ENCODE measurements around the gene DOK4.

DNA sequence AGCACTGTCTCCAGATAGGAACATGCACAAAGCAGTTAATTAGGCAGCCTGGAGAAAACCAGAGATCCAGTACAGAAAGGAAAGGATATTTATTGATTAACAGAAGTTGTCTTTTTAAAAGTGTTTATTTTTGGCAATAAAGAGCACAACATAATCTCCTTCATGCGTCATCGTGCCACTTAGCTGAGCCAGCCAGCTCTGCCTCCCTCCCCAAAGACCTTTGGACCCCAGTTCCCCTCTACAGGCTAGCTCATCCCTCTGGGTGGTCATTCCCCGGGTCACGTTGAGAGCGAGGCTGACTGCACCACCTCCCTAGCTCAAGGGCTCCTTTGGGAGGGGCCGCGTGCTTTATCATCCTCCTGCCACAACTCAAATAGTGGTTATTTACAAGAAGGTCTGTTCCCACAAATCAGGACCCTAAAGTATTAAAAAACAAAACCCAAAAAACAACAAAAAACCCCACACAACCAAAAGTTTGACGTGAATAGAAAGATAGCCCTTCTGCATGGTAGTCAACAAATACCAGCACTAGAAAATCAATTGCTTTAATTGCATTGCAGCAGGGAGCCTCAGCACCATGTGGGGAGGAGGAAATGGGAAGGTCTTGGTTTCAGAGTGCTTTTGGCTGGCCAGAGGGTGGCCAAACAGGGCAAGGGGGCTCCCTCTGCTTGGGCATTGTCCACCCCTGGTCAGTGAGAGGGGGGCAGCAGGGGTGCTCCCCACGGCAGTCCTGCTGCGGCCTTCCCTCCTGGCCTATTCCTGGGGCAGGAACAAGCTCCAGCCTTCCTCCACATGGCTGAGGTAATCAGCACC lies 14.2 kb downstream of the DOK4 start:
- TF ChIP-seq, protein P1, sequence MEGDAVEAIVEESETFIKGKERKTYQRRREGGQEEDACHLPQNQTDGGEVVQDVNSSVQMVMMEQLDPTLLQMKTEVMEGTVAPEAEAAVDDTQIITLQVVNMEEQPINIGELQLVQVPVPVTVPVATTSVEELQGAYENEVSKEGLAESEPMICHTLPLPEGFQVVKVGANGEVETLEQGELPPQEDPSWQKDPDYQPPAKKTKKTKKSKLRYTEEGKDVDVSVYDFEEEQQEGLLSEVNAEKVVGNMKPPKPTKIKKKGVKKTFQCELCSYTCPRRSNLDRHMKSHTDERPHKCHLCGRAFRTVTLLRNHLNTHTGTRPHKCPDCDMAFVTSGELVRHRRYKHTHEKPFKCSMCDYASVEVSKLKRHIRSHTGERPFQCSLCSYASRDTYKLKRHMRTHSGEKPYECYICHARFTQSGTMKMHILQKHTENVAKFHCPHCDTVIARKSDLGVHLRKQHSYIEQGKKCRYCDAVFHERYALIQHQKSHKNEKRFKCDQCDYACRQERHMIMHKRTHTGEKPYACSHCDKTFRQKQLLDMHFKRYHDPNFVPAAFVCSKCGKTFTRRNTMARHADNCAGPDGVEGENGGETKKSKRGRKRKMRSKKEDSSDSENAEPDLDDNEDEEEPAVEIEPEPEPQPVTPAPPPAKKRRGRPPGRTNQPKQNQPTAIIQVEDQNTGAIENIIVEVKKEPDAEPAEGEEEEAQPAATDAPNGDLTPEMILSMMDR (IDR thresholded peaks at IDR 0.05 in 4 of 5, conservative IDR thresholded peaks at IDR 0.05 in 1 of 5), result no peak
- no peak for TF ChIP-seq POLR2A (IDR thresholded peaks at IDR 0.05)
